Prostate gland (tissue), 2 donors: ENCODE results near the gene BAG1. TPM values are rescaled to one million over a fixed set of nuclear protein-coding genes. Genes with fewer than 3 reads are reported as not detected.

Experiments
- DNase-seq: peaks from one replicate; pipeline ENCODE4 v3.0.0-alpha.2; 2019; ENCODE audit warnings: low spot score
- H3K27ac ChIP-seq, 2 donors: fragments of 200-600 bp; sonication (generic); 2 replicates each; pipeline ENCODE4 v1.5.1; 2017 to 2019
- H3K27me3 ChIP-seq: fragments of 200-600 bp; sonication (generic); replicated peaks from 2 replicates; pipeline ENCODE4 v1.5.1; 2019; ENCODE audit not compliant: insufficient read depth
- H3K36me3 ChIP-seq, 2 donors: fragments of 200-600 bp; sonication (generic); 1 replicate in 1 of 2; 2 replicates in 1 of 2; pipeline versions ENCODE4 v1.5.1 to v1.8.1; 2017 to 2019
- H3K4me1 ChIP-seq: fragments of 200-600 bp; sonication (generic); replicated peaks from 2 replicates; pipeline ENCODE4 v1.5.1; 2019
- H3K4me3 ChIP-seq, 2 donors: fragments of 200-600 bp; sonication (generic); 2 replicates each; pipeline ENCODE4 v1.5.1; 2017 to 2019
- H3K9me3 ChIP-seq: fragments of 200-600 bp; sonication (generic); 2 replicates; pipeline ENCODE4 v1.5.1; 2017
- POLR2A ChIP-seq: fragments of 450-650 bp; IDR thresholded peaks from one replicate; pipeline ENCODE4 v1.6.1; 2016; ENCODE audit warnings: antibody characterized with exemption, mild to moderate bottlenecking
- POLR2AphosphoS5 ChIP-seq: sonication (generic); formaldehyde crosslinking; IDR thresholded peaks from one replicate; pipeline ENCODE4 v1.6.1; 2017; ENCODE audit warnings: antibody characterized with exemption
- WGBS: methylation state at CpG from one replicate; pipeline ENCODE4 v1.1.5; 2018; 5-methylcytosine and 5-hydroxymethylcytosine counted together
- intact Hi-C: fragments of 100-400 bp; cut with DNase I; formaldehyde crosslinking; loops from one replicate; pipeline ENCODE4 v1.14.2; 2022
- total RNA-seq, 2 donors: library from RNA; depleted of rRNA; stranded (reverse); fragments of >200 nt; gene quantifications; one replicate each; pipeline ENCODE4 v1.1.0, GENCODE V29; 2016
- TF ChIP-seq, protein P1 (sequence below), 4 experiments: fragments of 200-600 bp in 2 of 4; fragments of 450-650 bp in 2 of 4; sonication (generic) in 2 of 4; IDR thresholded peaks; 1 replicate in 3 of 4; 2 replicates in 1 of 4; pipeline ENCODE4 v1.5.1; 2016 to 2019; ENCODE audit warnings: antibody characterized with exemption in 4 of 4, mild to moderate bottlenecking in 2 of 4, moderate library complexity in 2 of 4

Gene BAG1
- total RNA-seq, 2 donors from 2014 or later, result 94.9 to 112 TPM

GRCh38 chr9:33290247-33291030 lies 25.9 kb upstream of the BAG1 start, which contains the start of gene NFX1:
TSS of gene NFX1 (plus strand) at chr9:33290516. CDS start at chr9:33290573, 57 bp downstream.
- TF ChIP-seq POLR2A (peak; percentile 92), POLR2AphosphoS5 (peak; percentile 100)
- TF ChIP-seq, protein P1, sequence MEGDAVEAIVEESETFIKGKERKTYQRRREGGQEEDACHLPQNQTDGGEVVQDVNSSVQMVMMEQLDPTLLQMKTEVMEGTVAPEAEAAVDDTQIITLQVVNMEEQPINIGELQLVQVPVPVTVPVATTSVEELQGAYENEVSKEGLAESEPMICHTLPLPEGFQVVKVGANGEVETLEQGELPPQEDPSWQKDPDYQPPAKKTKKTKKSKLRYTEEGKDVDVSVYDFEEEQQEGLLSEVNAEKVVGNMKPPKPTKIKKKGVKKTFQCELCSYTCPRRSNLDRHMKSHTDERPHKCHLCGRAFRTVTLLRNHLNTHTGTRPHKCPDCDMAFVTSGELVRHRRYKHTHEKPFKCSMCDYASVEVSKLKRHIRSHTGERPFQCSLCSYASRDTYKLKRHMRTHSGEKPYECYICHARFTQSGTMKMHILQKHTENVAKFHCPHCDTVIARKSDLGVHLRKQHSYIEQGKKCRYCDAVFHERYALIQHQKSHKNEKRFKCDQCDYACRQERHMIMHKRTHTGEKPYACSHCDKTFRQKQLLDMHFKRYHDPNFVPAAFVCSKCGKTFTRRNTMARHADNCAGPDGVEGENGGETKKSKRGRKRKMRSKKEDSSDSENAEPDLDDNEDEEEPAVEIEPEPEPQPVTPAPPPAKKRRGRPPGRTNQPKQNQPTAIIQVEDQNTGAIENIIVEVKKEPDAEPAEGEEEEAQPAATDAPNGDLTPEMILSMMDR (IDR thresholded peaks at IDR 0.05), result peak in 1 of 4 experiments; percentile 33
- H3K4me1 ChIP-seq, result peaks cover 3% of the 10 kb centered on the region
- WGBS, result under 1% methylated on average over 59 of the region's 63 CpGs

GRCh38 chr9:33289936-33290246 lies 25.4 kb upstream of the BAG1 start:
- Histone ChIP-seq H3K27ac (peak overlapping the region; percentile 97), H3K4me3 (peak overlapping the region; percentile 72), H3K4me1 (peaks cover 3% of the 10 kb centered on the region), H3K27me3 (no peaks in the 10 kb centered on the region), H3K9me3 (no peaks in the 10 kb centered on the region), H3K36me3 (peaks cover 0 to 2% of the 10 kb centered on the region in 2 donors)
- DNase-seq, result no peak
- TF ChIP-seq POLR2AphosphoS5 (no peak), POLR2A (no peak)
- TF ChIP-seq, protein P1 (IDR thresholded peaks at IDR 0.05), result no peak
- intact Hi-C loops, result loop anchor here (5.0 kb wide), 2 partner anchors 37 to 177 kb away; no protein-coding TSS in a partner anchor
- under 1% methylated on average over 14 of the region's 14 CpGs for WGBS

More at GRCh38 chr9:33290247-33291030, 25.9 kb upstream of the BAG1 start, which contains the start of gene NFX1:
- peaks cover 0 to 7% of the 10 kb centered on the region in 2 donors for H3K36me3 ChIP-seq
- peak within 1 kb of the TSS; percentile 97 for H3K27ac ChIP-seq
- DNase-seq, result peak; percentile 96
- no peaks in the 10 kb centered on the region for H3K27me3 ChIP-seq
- no peaks in the 10 kb centered on the region for H3K9me3 ChIP-seq
- peak within 1 kb of the TSS; percentile 72 for H3K4me3 ChIP-seq
- intact Hi-C loops, result loop anchor here (5.0 kb wide), 1 partner anchor 37 kb away; no protein-coding TSS in a partner anchor

DNA sequence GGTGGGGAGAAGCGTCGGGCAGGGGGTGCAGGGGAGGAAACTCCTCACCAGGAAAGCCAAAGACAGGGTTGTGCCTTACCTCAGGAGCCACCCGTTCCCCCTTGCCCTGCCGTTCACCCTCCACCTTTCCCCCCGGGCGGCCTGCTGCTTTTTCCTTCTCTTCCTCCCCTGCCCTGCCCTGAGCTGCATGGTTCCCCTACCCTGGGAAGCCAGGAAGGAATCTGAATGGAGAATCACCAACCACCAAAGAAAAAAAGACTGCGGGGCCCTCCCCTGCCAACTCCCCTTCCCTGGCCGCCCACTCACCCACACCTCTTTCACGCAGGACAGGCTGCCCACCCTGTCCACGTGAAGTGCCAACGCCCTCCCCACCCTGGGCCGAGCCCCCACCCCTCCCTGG lies 25.0 kb upstream of the BAG1 start:
- Histone ChIP-seq H3K9me3 (no peaks in the 10 kb centered on the region), H3K27me3 (no peaks in the 10 kb centered on the region), H3K36me3 (no peaks in the 10 kb centered on the region), H3K4me3 (peak overlapping the region; percentile 72), H3K4me1 (peaks cover 3% of the 10 kb centered on the region), H3K27ac (peak overlapping the region; percentile 97)
- TF ChIP-seq, protein P1 (IDR thresholded peaks at IDR 0.05), result no peak
- no peak for TF ChIP-seq POLR2AphosphoS5
- no peak for TF ChIP-seq POLR2A
- intact Hi-C loops, result loop anchor here (5.0 kb wide), 1 partner anchor 178 kb away; no protein-coding TSS in a partner anchor
- DNase-seq, result no peak
- WGBS, result 7% methylated on average over 12 of the region's 12 CpGs

DNA sequence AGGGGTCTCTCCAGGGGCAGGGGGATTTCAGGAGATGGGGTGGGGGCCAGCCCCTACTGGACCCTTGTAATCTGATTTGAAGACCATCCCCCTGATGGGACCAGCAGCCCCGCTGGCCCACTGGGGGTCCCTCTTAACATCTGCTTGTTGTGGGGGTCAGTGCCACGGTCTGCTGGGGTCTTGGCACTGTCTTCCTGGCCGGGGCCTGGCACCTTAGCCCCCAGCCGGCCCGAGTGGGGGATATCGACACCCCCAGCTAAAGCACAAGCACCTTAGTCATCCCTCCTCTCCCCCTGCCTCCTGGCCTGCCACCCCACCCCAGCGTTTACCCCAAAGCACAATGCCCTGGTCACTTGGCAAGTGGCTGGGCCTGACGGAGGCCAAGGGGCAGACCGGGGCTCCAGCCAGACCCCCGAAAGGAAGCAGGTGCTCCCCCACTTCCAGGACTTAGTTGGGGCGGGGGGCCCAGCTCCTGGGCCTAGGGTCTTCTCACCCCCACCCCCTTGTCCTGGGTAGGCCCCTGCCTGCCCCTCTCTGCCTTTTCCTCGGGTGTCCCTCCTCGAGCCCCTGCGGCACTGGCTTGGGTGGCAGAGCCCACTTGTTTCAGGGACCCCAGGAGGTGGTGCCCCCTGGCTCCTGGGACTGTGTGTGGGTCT lies 24.4 kb upstream of the BAG1 start:
- no peaks in the 10 kb centered on the region for H3K27me3 ChIP-seq
- 79% methylated on average over 14 of the region's 14 CpGs for WGBS
- H3K4me3 ChIP-seq, result no peak overlapping the region
- no peak for TF ChIP-seq POLR2A
- TF ChIP-seq, protein P1 (IDR thresholded peaks at IDR 0.05), result no peak
- TF ChIP-seq POLR2AphosphoS5, result no peak
- peaks cover 3% of the 10 kb centered on the region for H3K4me1 ChIP-seq
- peak overlapping the region; percentile 97 for H3K27ac ChIP-seq
- H3K36me3 ChIP-seq, result no peaks in the 10 kb centered on the region
- intact Hi-C loops, result loop anchor here (5.0 kb wide), 1 partner anchor 178 kb away; no protein-coding TSS in a partner anchor
- no peak for DNase-seq
- H3K9me3 ChIP-seq, result no peaks in the 10 kb centered on the region
